Myocyte (in vitro differentiated cells): Measurements from ENCODE around the gene TCEA2. TPM values are rescaled to one million over a fixed set of nuclear protein-coding genes. Genes with fewer than 3 reads are reported as not detected.

Experiments
- DNase-seq: peaks from one replicate; pipeline ENCODE4 v3.0.0-alpha.2; 2012; ENCODE audit warnings: low read depth
- microRNA-seq: library from miRNA; unstranded; fragments of <30 nt; microRNA quantifications from one replicate; pipeline ENCODE4, GENCODE V29; 2016
- total RNA-seq: library from RNA; depleted of rRNA; stranded (reverse); fragments of >200 nt; gene quantifications from 2 replicates; pipeline ENCODE4 v1.2.3, GENCODE V29; 2014

Gene TCEA2
- total RNA-seq, 1 donor from 2014 or later: 21.6 TPM

DNA sequence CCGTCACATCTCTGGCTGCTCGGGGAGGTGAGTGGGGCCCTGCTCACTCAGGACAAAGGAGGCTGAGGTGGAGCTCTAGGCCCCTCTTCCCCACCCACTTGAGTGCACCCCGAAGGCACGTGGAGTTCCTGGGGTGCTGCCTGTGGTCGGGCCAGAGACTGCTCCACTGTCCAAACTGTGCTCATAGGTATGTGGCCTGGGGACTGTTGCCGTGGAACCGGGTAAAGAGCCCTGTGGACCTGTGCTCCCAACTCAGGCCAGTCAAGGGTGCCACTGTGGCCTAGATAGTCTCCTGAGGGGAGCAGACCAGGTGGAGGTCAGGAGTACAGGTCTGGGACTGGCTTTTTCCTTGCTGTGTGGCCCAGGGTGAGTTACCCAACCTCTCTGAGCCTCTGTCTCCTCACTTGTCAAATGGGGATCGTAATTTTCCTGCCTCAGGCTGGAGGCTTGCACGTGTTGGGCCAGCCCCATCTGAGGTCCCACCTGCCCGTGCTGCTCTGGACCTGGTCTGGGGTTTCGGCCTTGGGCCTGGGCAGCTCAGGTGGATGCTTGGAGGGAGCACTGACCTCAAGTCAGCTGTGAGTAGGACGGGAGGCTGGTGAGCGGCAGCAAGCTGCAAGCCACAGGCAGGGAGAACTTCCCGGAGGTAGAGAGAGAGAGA, 56.8 kb downstream of the TCEA2 start:
- no peak for DNase-seq

DNA sequence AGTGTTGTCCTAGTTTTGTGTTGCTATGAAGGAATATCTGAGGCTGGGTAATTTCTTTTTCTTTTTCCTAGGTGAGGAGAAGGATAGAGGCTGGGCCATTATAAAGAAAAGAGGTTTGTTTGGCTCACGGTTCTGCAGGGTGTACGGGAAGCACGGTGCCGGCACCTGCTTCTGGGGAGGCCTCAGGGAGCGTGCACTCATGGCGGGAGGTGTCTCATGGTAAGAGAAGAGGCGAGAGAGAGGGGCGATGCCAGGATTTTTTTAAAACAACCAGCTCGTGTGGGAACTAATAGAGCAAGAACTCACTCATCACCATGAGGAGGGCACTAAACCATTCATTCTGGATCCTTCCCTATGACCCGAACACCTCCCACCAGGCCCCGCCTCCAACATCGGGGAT, 58.6 kb downstream of the TCEA2 start:
- DNase-seq: no peak

Small RNAs within 50 kb of the gene (microRNA-seq; reads per million reads assigned to microRNA genes)
- gene MIR6813: 0.48 reads per million

Other genes starting within 250 kb of the TCEA2 start
- 19.6 and 20.9 TPM in 2 replicates for gene ZBTB46, start 231.9 kb upstream of the TCEA2 start, total RNA-seq
- not detected in 2 replicates for gene ABHD16B, start 201.7 kb upstream of the TCEA2 start, total RNA-seq
- gene TPD52L2, start 197.9 kb upstream of the TCEA2 start, total RNA-seq: 94.4 and 99.0 TPM in 2 replicates
- gene DNAJC5, start 168.1 kb upstream of the TCEA2 start, total RNA-seq: 49.3 and 60.7 TPM in 2 replicates
- 19.9 and 22.3 TPM in 2 replicates for gene UCKL1, start 106.8 kb upstream of the TCEA2 start, total RNA-seq
- gene ZNF512B, start 93.3 kb upstream of the TCEA2 start, total RNA-seq: 17.8 and 23.2 TPM in 2 replicates
- 1.1 and 9.2 TPM in 2 replicates for gene SAMD10, start 83.6 kb upstream of the TCEA2 start, total RNA-seq
- 42.4 and 49.4 TPM in 2 replicates for gene PRPF6, start 82.1 kb upstream of the TCEA2 start, total RNA-seq
- 0.45 and 0.47 TPM in 2 replicates for gene C20orf204, start 27.0 kb upstream of the TCEA2 start, total RNA-seq
- not detected in 2 replicates for gene SOX18, start 13.6 kb upstream of the TCEA2 start, total RNA-seq
- 10.7 and 16.4 TPM in 2 replicates for gene RGS19, start 16.3 kb downstream of the TCEA2 start, total RNA-seq
- 1.0 and 1.1 TPM in 2 replicates for gene OPRL1, start 16.9 kb downstream of the TCEA2 start, total RNA-seq
- gene LKAAEAR1, start 21.2 kb downstream of the TCEA2 start, total RNA-seq: 0.24 TPM in 1 of 2 replicates, not detected in the other
- gene NPBWR2, start 44.4 kb downstream of the TCEA2 start, total RNA-seq: not detected in 2 replicates
- gene MYT1, start 101.3 kb downstream of the TCEA2 start, total RNA-seq: not detected in 2 replicates
- gene PCMTD2, start 192.6 kb downstream of the TCEA2 start, total RNA-seq: 62.3 and 94.6 TPM in 2 replicates